Astrocyte (in vitro differentiated cells and primary cell): ENCODE results near the gene PLS1. TPM values are rescaled to one million over a fixed set of nuclear protein-coding genes. Genes with fewer than 3 reads are reported as not detected.

Experiments used
- DNase-seq: peaks from one replicate; pipeline ENCODE4 v3.0.0-alpha.2; 2010; ENCODE audit warnings: low read depth
- FAIRE-seq: peaks from 2 replicates; lab custom pipeline; 2011; peaks lifted over from hg19 to GRCh38; lab: Jason Lieb, UNC
- H2AFZ ChIP-seq: 2 replicates; pipeline ENCODE4 v1.6.0; 2012; ENCODE audit warnings: low read depth, low read length, inconsistent platforms
- H3K27ac ChIP-seq: 2 replicates; pipeline ENCODE4 v1.5.1; 2011; ENCODE audit warnings: low read depth, low read length, inconsistent platforms
- H3K27me3 ChIP-seq: 2 replicates; pipeline ENCODE4 v1.6.0; 2011; ENCODE audit warnings: low read length, inconsistent platforms; ENCODE audit not compliant: insufficient read depth
- H3K36me3 ChIP-seq: 2 replicates; pipeline ENCODE4 v1.5.1; 2011; ENCODE audit warnings: low read length, inconsistent platforms; ENCODE audit not compliant: insufficient read depth
- H3K4me1 ChIP-seq: 2 replicates; pipeline ENCODE4 v1.5.1; 2011; ENCODE audit warnings: low read length, inconsistent platforms; ENCODE audit not compliant: insufficient read depth
- H3K4me2 ChIP-seq: 2 replicates; pipeline ENCODE4 v1.6.0; 2012; ENCODE audit warnings: low read length, inconsistent platforms
- H3K4me3 ChIP-seq: 2 replicates; pipeline ENCODE4 v1.5.1; 2011; ENCODE audit warnings: low read depth, mild to moderate bottlenecking, low read length, inconsistent platforms; ENCODE audit not compliant: insufficient read depth
- H3K79me2 ChIP-seq: 2 replicates; pipeline ENCODE4 v1.6.0; 2012; ENCODE audit warnings: mild to moderate bottlenecking, low read length, inconsistent platforms; ENCODE audit not compliant: insufficient read depth
- H3K9ac ChIP-seq: 2 replicates; pipeline ENCODE4 v1.6.0; 2012; ENCODE audit warnings: mild to moderate bottlenecking, low read length, inconsistent platforms
- H3K9me3 ChIP-seq: 2 replicates; pipeline ENCODE4 v1.5.1; 2012; ENCODE audit warnings: low read depth, mild to moderate bottlenecking, low read length, inconsistent platforms; ENCODE audit not compliant: insufficient read depth
- H4K20me1 ChIP-seq: 2 replicates; pipeline ENCODE4 v1.6.0; 2012; ENCODE audit warnings: low read length, inconsistent platforms; ENCODE audit not compliant: insufficient read depth
- H3K27ac Mint-ChIP-seq: one replicate; pipeline ENCODE4 v1.8.0; 2021; ENCODE audit warnings: mild to moderate bottlenecking, mixed read lengths; ENCODE audit not compliant: unreplicated experiment
- H3K27me3 Mint-ChIP-seq: one replicate; pipeline ENCODE4 v1.8.0; 2021; ENCODE audit warnings: low read depth, mixed read lengths; ENCODE audit not compliant: unreplicated experiment
- H3K36me3 Mint-ChIP-seq: one replicate; pipeline ENCODE4 v1.8.0; 2021; ENCODE audit warnings: low read depth, mixed read lengths; ENCODE audit not compliant: unreplicated experiment
- H3K4me1 Mint-ChIP-seq: one replicate; pipeline ENCODE4 v1.8.0; 2021; ENCODE audit warnings: low read depth, mixed read lengths; ENCODE audit not compliant: unreplicated experiment
- H3K4me3 Mint-ChIP-seq: one replicate; pipeline ENCODE4 v1.8.0; 2021; ENCODE audit warnings: mild to moderate bottlenecking, moderate library complexity, mixed read lengths; ENCODE audit not compliant: unreplicated experiment
- H3K9me3 Mint-ChIP-seq: one replicate; pipeline ENCODE4 v1.8.0; 2021; ENCODE audit warnings: mild to moderate bottlenecking, mixed read lengths; ENCODE audit not compliant: unreplicated experiment
- CTCF ChIP-seq: IDR thresholded peaks from 2 replicates; pipeline ENCODE4 v1.5.1; 2011; ENCODE audit warnings: low read depth, mild to moderate bottlenecking, inconsistent platforms, low read length, moderate library complexity; ENCODE audit not compliant: insufficient read depth
- EZH2 ChIP-seq: IDR thresholded peaks from 2 replicates; pipeline ENCODE4 v1.6.1; 2012; ENCODE audit warnings: mild to moderate bottlenecking, low read length, inconsistent platforms; ENCODE audit not compliant: insufficient read depth
- total RNA-seq: library from RNA; stranded (reverse); gene quantifications from 2 replicates; pipeline ENCODE4 v1.2.1, GENCODE V29; 2021

The PLS1 gene
- total RNA-seq, 1 donor from 2014 or later: 7.8 TPM

- H4K20me1 ChIP-seq: no peaks in the 10 kb centered on the region
- H3K79me2 ChIP-seq: no peaks in the 10 kb centered on the region
- TF ChIP-seq CTCF: no peak
- TF ChIP-seq EZH2: no peak
- H3K4me3 Mint-ChIP-seq: no peak overlapping the region
- H3K4me3 ChIP-seq: no peak overlapping the region
- H3K9me3 ChIP-seq: no peaks in the 10 kb centered on the region
- DNase-seq (no peak), FAIRE-seq (no peak)
- no peak overlapping the region for H3K9ac ChIP-seq
- no peaks in the 10 kb centered on the region for H3K36me3 ChIP-seq
- no peak overlapping the region for H3K27ac Mint-ChIP-seq
- H3K4me1 ChIP-seq: no peaks in the 10 kb centered on the region
- no peaks in the 10 kb centered on the region for H3K27me3 ChIP-seq
- H3K9me3 Mint-ChIP-seq: no peaks in the 10 kb centered on the region
- H3K36me3 Mint-ChIP-seq: peaks cover 1% of the 10 kb centered on the region
- peaks cover 5% of the 10 kb centered on the region for H3K4me1 Mint-ChIP-seq
- no peaks in the 10 kb centered on the region for H3K27me3 Mint-ChIP-seq
- no peak overlapping the region for H3K4me2 ChIP-seq
- H2AFZ ChIP-seq: no peak overlapping the region
- no peak overlapping the region for H3K27ac ChIP-seq
Observed at GRCh38 chr3:142664311-142664710, 68.1 kb downstream of the PLS1 start.

GRCh38 chr3:142664819-142665218 lies 68.6 kb downstream of the PLS1 start:
- DNase-seq (no peak), FAIRE-seq (no peak)
- no peak for TF ChIP-seq EZH2
- Histone ChIP-seq H2AFZ (no peak overlapping the region), H3K9me3 (no peaks in the 10 kb centered on the region), H3K4me3 (no peak overlapping the region), H3K27me3 (no peaks in the 10 kb centered on the region), H4K20me1 (no peaks in the 10 kb centered on the region), H3K36me3 (no peaks in the 10 kb centered on the region), H3K27ac (no peak overlapping the region), H3K9ac (no peak overlapping the region), H3K4me1 (no peaks in the 10 kb centered on the region), H3K79me2 (no peaks in the 10 kb centered on the region), H3K4me2 (no peak overlapping the region)
- H3K36me3 Mint-ChIP-seq: peaks cover 1% of the 10 kb centered on the region
- no peaks in the 10 kb centered on the region for H3K9me3 Mint-ChIP-seq
- H3K4me3 Mint-ChIP-seq: no peak overlapping the region
- peaks cover 5% of the 10 kb centered on the region for H3K4me1 Mint-ChIP-seq
- no peak overlapping the region for H3K27ac Mint-ChIP-seq
- no peaks in the 10 kb centered on the region for H3K27me3 Mint-ChIP-seq

- Mint-ChIP-seq H3K9me3 (no peaks in the 10 kb centered on the region), H3K27ac (no peak overlapping the region), H3K27me3 (no peaks in the 10 kb centered on the region), H3K4me1 (no peaks in the 10 kb centered on the region), H3K4me3 (no peak overlapping the region), H3K36me3 (peaks cover 1% of the 10 kb centered on the region)
- no peak for FAIRE-seq
- no peak for DNase-seq
- no peak for TF ChIP-seq EZH2
- TF ChIP-seq CTCF: no peak
- Histone ChIP-seq H3K4me3 (no peak overlapping the region), H3K36me3 (no peaks in the 10 kb centered on the region), H2AFZ (no peak overlapping the region), H3K79me2 (no peaks in the 10 kb centered on the region), H3K27me3 (no peaks in the 10 kb centered on the region), H3K27ac (no peak overlapping the region), H3K4me1 (no peaks in the 10 kb centered on the region), H4K20me1 (no peaks in the 10 kb centered on the region), H3K9me3 (no peaks in the 10 kb centered on the region), H3K9ac (no peak overlapping the region), H3K4me2 (no peak overlapping the region)
Observed at GRCh38 chr3:142670120-142670519, 73.9 kb downstream of the PLS1 start.
